HAP-1 (cell line): ENCODE data around the gene KCNQ1OT1.

ENCODE experiments used
- DNase-seq, 2 experiments: peaks; one replicate each; pipeline ENCODE4 v3.0.0-alpha.2; 2016 to 2020; ENCODE audit warnings: low spot score in 2 of 2
- H3K27me3 ChIP-seq: fragments of 250-450 bp; sonication (Bioruptor Pico); 2 replicates; pipeline ENCODE4 v1.5.1; 2020; ENCODE audit warnings: low read depth, mild to moderate bottlenecking, moderate library complexity
- H3K36me3 ChIP-seq: fragments of 250-450 bp; sonication (Bioruptor Pico); replicated peaks from 2 replicates; pipeline ENCODE4 v1.5.1; 2020; ENCODE audit warnings: mild to moderate bottlenecking
- H3K4me1 ChIP-seq: fragments of 250-450 bp; sonication (Bioruptor Pico); 2 replicates; pipeline ENCODE4 v1.5.1; 2020; ENCODE audit warnings: mild to moderate bottlenecking
- H3K4me3 ChIP-seq: fragments of 250-450 bp; sonication (Bioruptor Pico); 2 replicates; pipeline ENCODE4 v1.5.1; 2020; ENCODE audit warnings: mild to moderate bottlenecking, moderate library complexity
- H3K9me3 ChIP-seq: fragments of 250-450 bp; sonication (Bioruptor Pico); 2 replicates; pipeline ENCODE4 v1.5.1; 2020; ENCODE audit warnings: mild to moderate bottlenecking, moderate library complexity
- in situ Hi-C: fragments of 300-500 bp; cut with MboI; formaldehyde crosslinking; loops from 3 replicates; pipeline ENCODE4 v1.14.3; 2020; ENCODE audit warnings: low sequenced_read_pairs, inconsistent platforms, mixed read lengths

The KCNQ1OT1 gene

GRCh38 chr11:2565447-2566222, 134.2 kb downstream of the KCNQ1OT1 start:
- in situ Hi-C loops, result no loop called here
- H3K4me3 ChIP-seq, result no peak overlapping the region
- H3K9me3 ChIP-seq, result no peaks in the 10 kb centered on the region
- H3K4me1 ChIP-seq, result no peaks in the 10 kb centered on the region
- H3K36me3 ChIP-seq, result no peaks in the 10 kb centered on the region
- no peak for DNase-seq
- no peaks in the 10 kb centered on the region for H3K27me3 ChIP-seq

- H3K4me1 ChIP-seq, result no peaks in the 10 kb centered on the region
- no peaks in the 10 kb centered on the region for H3K36me3 ChIP-seq
- H3K9me3 ChIP-seq, result no peaks in the 10 kb centered on the region
- H3K27me3 ChIP-seq, result no peaks in the 10 kb centered on the region
- in situ Hi-C loops, result no loop called here
- no peak for DNase-seq
- H3K4me3 ChIP-seq, result no peak overlapping the region
Measured at GRCh38 chr11:2564588-2565425, 135.0 kb downstream of the KCNQ1OT1 start.

GRCh38 chr11:2564008-2564530, 135.7 kb downstream of the KCNQ1OT1 start:
- Histone ChIP-seq H3K9me3 (no peaks in the 10 kb centered on the region), H3K4me3 (no peak overlapping the region), H3K4me1 (no peaks in the 10 kb centered on the region), H3K36me3 (no peaks in the 10 kb centered on the region), H3K27me3 (no peaks in the 10 kb centered on the region)
- DNase-seq, result no peak
- in situ Hi-C loops, result no loop called here

GRCh38 chr11:2563213-2564007, 136.4 kb downstream of the KCNQ1OT1 start:
- DNase-seq, result no peak
- Histone ChIP-seq H3K36me3 (no peaks in the 10 kb centered on the region), H3K4me1 (no peaks in the 10 kb centered on the region), H3K27me3 (no peaks in the 10 kb centered on the region), H3K4me3 (no peak overlapping the region), H3K9me3 (no peaks in the 10 kb centered on the region)
- in situ Hi-C loops, result no loop called here

GRCh38 chr11:2562890-2563212, 136.9 kb downstream of the KCNQ1OT1 start:
- in situ Hi-C loops, result no loop called here
- H3K4me3 ChIP-seq, result no peak overlapping the region
- no peaks in the 10 kb centered on the region for H3K36me3 ChIP-seq
- no peak for DNase-seq
- no peaks in the 10 kb centered on the region for H3K27me3 ChIP-seq
- H3K9me3 ChIP-seq, result no peaks in the 10 kb centered on the region
- no peaks in the 10 kb centered on the region for H3K4me1 ChIP-seq

- no peak for DNase-seq
- Histone ChIP-seq H3K36me3 (no peaks in the 10 kb centered on the region), H3K4me1 (no peaks in the 10 kb centered on the region), H3K9me3 (no peaks in the 10 kb centered on the region), H3K27me3 (no peaks in the 10 kb centered on the region), H3K4me3 (no peak overlapping the region)
- in situ Hi-C loops, result no loop called here
Measured at GRCh38 chr11:2561696-2562581, 137.9 kb downstream of the KCNQ1OT1 start.

GRCh38 chr11:2559527-2560311, 140.1 kb downstream of the KCNQ1OT1 start:
- H3K4me3 ChIP-seq, result no peak overlapping the region
- H3K4me1 ChIP-seq, result no peaks in the 10 kb centered on the region
- no peaks in the 10 kb centered on the region for H3K9me3 ChIP-seq
- no peak for DNase-seq
- no peaks in the 10 kb centered on the region for H3K27me3 ChIP-seq
- in situ Hi-C loops, result loop anchor here (10.0 kb wide), 1 partner anchor 55 kb away; no protein-coding TSS in a partner anchor
- no peaks in the 10 kb centered on the region for H3K36me3 ChIP-seq

GRCh38 chr11:2558861-2559526, 140.8 kb downstream of the KCNQ1OT1 start:
- H3K4me3 ChIP-seq, result no peak overlapping the region
- in situ Hi-C loops, result loop anchor here (10.0 kb wide), 1 partner anchor 56 kb away; no protein-coding TSS in a partner anchor
- no peaks in the 10 kb centered on the region for H3K27me3 ChIP-seq
- no peak for DNase-seq
- H3K36me3 ChIP-seq, result no peaks in the 10 kb centered on the region
- H3K9me3 ChIP-seq, result no peaks in the 10 kb centered on the region
- no peaks in the 10 kb centered on the region for H3K4me1 ChIP-seq

GRCh38 chr11:2558397-2558796, 141.4 kb downstream of the KCNQ1OT1 start:
- H3K4me1 ChIP-seq, result no peaks in the 10 kb centered on the region
- in situ Hi-C loops, result loop anchor here (10.0 kb wide), 1 partner anchor 56 kb away; no protein-coding TSS in a partner anchor
- no peaks in the 10 kb centered on the region for H3K36me3 ChIP-seq
- H3K9me3 ChIP-seq, result no peaks in the 10 kb centered on the region
- DNase-seq, result no peak
- H3K4me3 ChIP-seq, result no peak overlapping the region
- no peaks in the 10 kb centered on the region for H3K27me3 ChIP-seq
